H1 (cell line): ENCODE results near the gene SLC37A1. TPM values are rescaled to one million over a fixed set of nuclear protein-coding genes. Genes with fewer than 3 reads are reported as not detected.

Experiments
- ATF2 ChIP-seq: IDR thresholded peaks from 2 replicates; pipeline ENCODE4 v1.6.1; 2012; ENCODE audit warnings: low read length, inconsistent platforms
- CBX5 ChIP-seq: fragments of 300-800, 300-1000 bp; sonication (generic); IDR thresholded peaks from 2 replicates; pipeline ENCODE4 v1.7.1; 2016; ENCODE audit warnings: antibody characterized with exemption, low read length, low read depth
- CHD7 ChIP-seq: fragments of 300-600 bp; sonication (generic); IDR thresholded peaks from 2 replicates; pipeline ENCODE4 v1.7.1; 2012; ENCODE audit warnings: low read length, moderate library complexity, mild to moderate bottlenecking, inconsistent platforms; ENCODE audit not compliant: insufficient replicate concordance
- CTBP2 ChIP-seq: IDR thresholded peaks from 2 replicates; pipeline ENCODE4 v1.7.0; 2011; ENCODE audit warnings: borderline replicate concordance, mild to moderate bottlenecking, moderate library complexity, mixed read lengths, low read length; ENCODE audit not compliant: insufficient read depth, insufficient read length
- EGR1 ChIP-seq: IDR thresholded peaks from 2 replicates; pipeline ENCODE4 v1.6.1; 2011; ENCODE audit warnings: low read depth, low read length, borderline replicate concordance
- HDAC2 ChIP-seq, 2 experiments: fragments of 300-600 bp in 1 of 2; sonication (generic) in 1 of 2; IDR thresholded peaks; 2 replicates each; pipeline ENCODE4 v1.6.1; 2011 to 2012; ENCODE audit warnings: low read depth in 2 of 2, low read length in 2 of 2, mild to moderate bottlenecking in 2 of 2, moderate library complexity in 2 of 2, borderline replicate concordance in 1 of 2, inconsistent platforms in 1 of 2
- MAFK ChIP-seq: IDR thresholded peaks from 2 replicates; pipeline ENCODE4 v1.6.1; 2012; ENCODE audit warnings: low read depth, mild to moderate bottlenecking, improper control_type of control experiment, low read length
- POLR2AphosphoS5 ChIP-seq: IDR thresholded peaks from 2 replicates; pipeline ENCODE4 v1.6.1; 2011; ENCODE audit warnings: low read depth, low read length
- SP1 ChIP-seq: IDR thresholded peaks from 2 replicates; pipeline ENCODE4 v1.6.1; 2011; ENCODE audit warnings: low read depth, low read length
- polyA plus RNA-seq, 7 experiments: library from polyadenylated mRNA; depleted of rRNA in 3 of 7; stranded (reverse) in 5 of 7; unstranded in 2 of 7; fragments of >200 nt in 5 of 7; fragments of 200-250 nt in 2 of 7; gene quantifications; 1 replicate in 5 of 7; 2 replicates in 1 of 7; 4 replicates in 1 of 7; pipeline versions ENCODE4 v1.2.1 to v1.2.3, GENCODE V29; 2011 to 2013; ENCODE audit warnings: missing spikeins in 2 of 7, mixed read lengths in 2 of 7
- total RNA-seq: library from RNA; stranded (reverse); fragmentation: NEBNext Ultra II Directional; extraction: Animal tissue kit (Norgen Biotek cat#: 25700); gene quantifications from 2 replicates; pipeline ENCODE4 v1.2.1, GENCODE V29; 2021

The SLC37A1 gene
- total and polyA plus RNA-seq, 2 of the 8 experiments (the other 6 are each of a cell fraction or from before 2014, with no cell fraction given): 15.6 to 30.9 TPM

GRCh38 chr21:42526379-42526727 lies 12.7 kb downstream of the SLC37A1 start (continued):
- TF ChIP-seq CHD7 (no peak), SP1 (no peak), CBX5 (no peak), MAFK (no peak), POLR2AphosphoS5 (no peak), CTBP2 (no peak), ATF2 (no peak), HDAC2 (IDR thresholded peaks at IDR 0.05; ENCODE audit: borderline replicate concordance in 1 of 2, low read depth in 2 of 2, low read length in 2 of 2) (no peak), EGR1 (no peak)
